Colonic mucosa (tissue), 4 donors: ENCODE data around the gene ISOC1. TPM values are rescaled to one million over a fixed set of nuclear protein-coding genes. Genes with fewer than 3 reads are reported as not detected.

Source experiments
- DNase-seq: peaks from one replicate; pipeline ENCODE4 v3.0.0-alpha.2; 2020
- H3K27ac ChIP-seq: fragments of 200-600 bp; one replicate; pipeline ENCODE4 v1.8.0; 2021
- H3K27me3 ChIP-seq: fragments of 200-600 bp; one replicate; pipeline ENCODE4 v1.8.0; 2021
- H3K36me3 ChIP-seq: fragments of 200-600 bp; one replicate; pipeline ENCODE4 v1.8.0; 2021
- H3K4me1 ChIP-seq: fragments of 200-600 bp; one replicate; pipeline ENCODE4 v1.8.0; 2021; ENCODE audit warnings: mild to moderate bottlenecking
- H3K4me3 ChIP-seq: fragments of 200-600 bp; one replicate; pipeline ENCODE4 v1.8.0; 2021
- H3K9ac ChIP-seq, 2 donors: one replicate each; pipeline ENCODE4 v1.7.0; 2013; ENCODE audit warnings: control low read depth in 2 of 2, low read depth in 2 of 2, low read length in 2 of 2
- H3K9me3 ChIP-seq: fragments of 200-600 bp; one replicate; pipeline ENCODE4 v1.8.0; 2021
- CTCF ChIP-seq: fragments of 200-600 bp; IDR thresholded peaks from one replicate; pipeline ENCODE4 v1.8.0; 2022; ENCODE audit warnings: antibody characterized with exemption, mild to moderate bottlenecking
- intact Hi-C: fragments of 100-400 bp; cut with DNase I; formaldehyde crosslinking; loops from one replicate; pipeline ENCODE4 v1.14.1; 2022
- microRNA-seq: library from miRNA; unstranded; fragments of <30 nt; microRNA quantifications from one replicate; pipeline ENCODE4, GENCODE V29; 2019
- total RNA-seq, 2 donors: library from RNA; stranded (reverse); fragmentation: NEBNext Ultra II Directional in 1 of 2; extraction: Animal tissue kit (Norgen Biotek cat#: 25700) in 1 of 2; gene quantifications; one replicate each; pipeline ENCODE4 v1.2.1, GENCODE V29; 2021
- donor health status: healthy.
- donor health status: DM: no; HTN: no; CAD: no.
- donor health status: DM: no; HTN: no; CAD: no.

ISOC1 gene
- total RNA-seq, 2 donors from 2014 or later: 36.2 to 36.4 TPM

- Histone ChIP-seq H3K9ac (no peak overlapping the region), H3K4me3 (no peak overlapping the region), H3K9me3 (no peaks in the 10 kb centered on the region), H3K27me3 (no peaks in the 10 kb centered on the region), H3K27ac (no peak overlapping the region), H3K36me3 (no peaks in the 10 kb centered on the region), H3K4me1 (no peaks in the 10 kb centered on the region)
- DNase-seq: no peak
- TF ChIP-seq CTCF: no peak
- intact Hi-C loops: no loop called here
Observed at GRCh38 chr5:129141696-129142095, 47.1 kb downstream of the ISOC1 start.

- Histone ChIP-seq H3K27ac (no peak overlapping the region), H3K9ac (no peak overlapping the region), H3K4me1 (no peaks in the 10 kb centered on the region), H3K27me3 (no peaks in the 10 kb centered on the region), H3K36me3 (no peaks in the 10 kb centered on the region), H3K9me3 (no peaks in the 10 kb centered on the region), H3K4me3 (no peak overlapping the region)
- TF ChIP-seq CTCF: no peak
- DNase-seq: no peak
- intact Hi-C loops: no loop called here
Observed at GRCh38 chr5:129155876-129156275, 61.3 kb downstream of the ISOC1 start.

- no peaks in the 10 kb centered on the region for H3K9me3 ChIP-seq
- intact Hi-C loops: no loop called here
- no peak overlapping the region for H3K27ac ChIP-seq
- no peak overlapping the region for H3K9ac ChIP-seq
- no peak for TF ChIP-seq CTCF
- H3K4me3 ChIP-seq: no peak overlapping the region
- no peak for DNase-seq
- H3K27me3 ChIP-seq: no peaks in the 10 kb centered on the region
- H3K4me1 ChIP-seq: no peaks in the 10 kb centered on the region
- H3K36me3 ChIP-seq: no peaks in the 10 kb centered on the region
Observed at GRCh38 chr5:129161830-129162229, 67.3 kb downstream of the ISOC1 start.

Small RNA genes within 50 kb of the gene (microRNA-seq; reads per million reads assigned to microRNA genes)
- not detected for gene MIR4633

Other genes starting within 250 kb of the ISOC1 start
- under 1 TPM; 0.48 to 0.67 TPM for gene SLC27A6, start 129.3 kb upstream of the ISOC1 start, total RNA-seq